K562 (cell line): ENCODE data around the gene PTGER3. TPM values are rescaled to one million over a fixed set of nuclear protein-coding genes. Genes with fewer than 3 reads are reported as not detected.

Experiments used
- ATAC-seq: fragments of 200-7000 bp; cut with Tn5 transposase; 3 replicates; pipeline ENCODE4 v1.9.1; 2020; ENCODE audit warnings: moderate library complexity
- BruUV-seq: library from RNA; stranded (reverse); fragments of 400-500 nt; replicated peaks from 2 replicates; lab custom pipeline; 2021; lab: Mats Ljungman, UMichigan
- CTCF ChIA-PET: fragments of 300-600 bp; formaldehyde crosslinking; extraction: SDS; loops from one replicate; lab custom pipeline; 2021; ENCODE audit warnings: low intra/inter-chr PET ratio; lab: Yijun Ruan, JAX
- POLR2A ChIA-PET: fragments of 300-600, 350-650 bp; sonication (Branson Sonifier 250); formaldehyde crosslinking; extraction: SDS; loops from one replicate; lab custom pipeline; 2021; ENCODE audit warnings: antibody characterized with exemption, inconsistent platforms; lab: Yijun Ruan, JAX
- DNase-seq, 4 experiments: peaks; one replicate each; pipeline versions ENCODE4 v3.0.0 to v3.0.0-alpha.2; 2011 to 2018; ENCODE audit warnings: low spot score in 3 of 4, mixed read lengths in 3 of 4; ENCODE audit errors: extremely low read depth in 1 of 4
- FAIRE-seq: peaks from 2 replicates; lab custom pipeline; 2011; peaks lifted over from hg19 to GRCh38; lab: Jason Lieb, UNC
- H2AFZ ChIP-seq: 2 replicates; pipeline ENCODE4 v1.6.0; 2011; ENCODE audit warnings: low read depth, low read length, control low read depth, inconsistent platforms
- H3K27ac ChIP-seq: fragments of 200-600 bp; 3 replicates; pipeline ENCODE4 v1.8.0; 2011; ENCODE audit warnings: low read depth, mild to moderate bottlenecking, control low read depth, inconsistent platforms, low read length, moderate library complexity, mixed read lengths; ENCODE audit errors: extremely low read depth
- H3K27me3 ChIP-seq, 2 experiments: fragments of 300-600 bp in 1 of 2; 2 replicates in 1 of 2; 3 replicates in 1 of 2; pipeline versions ENCODE4 v1.6.0 to v1.8.0; 2011; ENCODE audit warnings: inconsistent platforms in 2 of 2, low read length in 2 of 2, mild to moderate bottlenecking in 1 of 2, mixed read lengths in 1 of 2, moderate library complexity in 1 of 2; ENCODE audit not compliant: control insufficient read depth in 2 of 2, insufficient read depth in 2 of 2
- H3K36me3 ChIP-seq: fragments of 300-600 bp; 3 replicates; pipeline ENCODE4 v1.8.0; 2011; ENCODE audit warnings: mild to moderate bottlenecking, low read length, inconsistent platforms; ENCODE audit not compliant: control insufficient read depth, insufficient read depth
- H3K4me1 ChIP-seq, 2 experiments: fragments of 200-600 bp in 1 of 2; replicated peaks in 1 of 2; 2 replicates in 1 of 2; 3 replicates in 1 of 2; pipeline versions ENCODE4 v1.5.1 to v1.8.0; 2011; ENCODE audit warnings: inconsistent platforms in 2 of 2, low read length in 2 of 2, mild to moderate bottlenecking in 1 of 2, mixed read lengths in 1 of 2, moderate library complexity in 1 of 2; ENCODE audit not compliant: control insufficient read depth in 2 of 2, insufficient read depth in 2 of 2
- H3K4me2 ChIP-seq: 2 replicates; pipeline ENCODE4 v1.6.1; 2011; ENCODE audit warnings: low read length, control low read depth, inconsistent platforms, mixed read lengths; ENCODE audit not compliant: insufficient read depth
- H3K4me3 ChIP-seq: fragments of 200-600 bp; sonication (generic), shearing (Covaris generic); 2 replicates; pipeline ENCODE4 v1.5.1; 2016; ENCODE audit warnings: control low read depth, inconsistent platforms
- H3K79me2 ChIP-seq: fragments of 200-600 bp; 3 replicates; pipeline ENCODE4 v1.8.0; 2011; ENCODE audit warnings: low read length, inconsistent platforms; ENCODE audit not compliant: control insufficient read depth, insufficient read depth
- H3K9ac ChIP-seq, 2 experiments: 2 replicates each; pipeline versions ENCODE4 v1.6.0 to v1.6.1; 2011; ENCODE audit warnings: low read depth in 2 of 2, low read length in 2 of 2, control low read depth in 1 of 2, inconsistent platforms in 1 of 2, mild to moderate bottlenecking in 1 of 2, mixed read lengths in 1 of 2; ENCODE audit not compliant: insufficient read depth in 1 of 2
- H3K9me1 ChIP-seq: one replicate; pipeline ENCODE4 v1.6.0; 2011; ENCODE audit warnings: inconsistent platforms, mild to moderate bottlenecking, low read length, moderate library complexity; ENCODE audit not compliant: control insufficient read depth, insufficient read depth
- H3K9me3 ChIP-seq: replicated peaks from 2 replicates; pipeline ENCODE4 v1.5.1; 2011; ENCODE audit warnings: low read depth, low read length, inconsistent platforms; ENCODE audit not compliant: control insufficient read depth, insufficient read depth
- H4K20me1 ChIP-seq: replicated peaks from 2 replicates; pipeline ENCODE4 v1.6.1; 2011; ENCODE audit warnings: low read length, inconsistent platforms, mixed read lengths; ENCODE audit not compliant: control insufficient read depth, insufficient read depth
- AFF4 ChIP-seq: sonication (generic); formaldehyde crosslinking; IDR thresholded peaks from 2 replicates; pipeline ENCODE4 v1.8.0; 2023; ENCODE audit warnings: mild to moderate bottlenecking, missing genetic modification reagents
- ATF3 ChIP-seq, 2 experiments: fragments of 450-650 bp in 1 of 2; sonication (generic) in 1 of 2; formaldehyde crosslinking in 1 of 2; IDR thresholded peaks in 1 of 2; conservative IDR thresholded peaks in 1 of 2; 2 replicates each; pipeline versions ENCODE4 v1.6.1 to v1.8.1; 2016 to 2023; ENCODE audit warnings: mild to moderate bottlenecking in 2 of 2, moderate library complexity in 2 of 2, inconsistent platforms in 1 of 2, missing genetic modification reagents in 1 of 2
- CEBPG ChIP-seq, 3 experiments: fragments of 200-800 bp in 1 of 3; sonication (Bioruptor generic) in 1 of 3; sonication (generic) in 1 of 3; formaldehyde crosslinking in 1 of 3; IDR thresholded peaks in 2 of 3; conservative IDR thresholded peaks in 1 of 3; 2 replicates each; pipeline versions ENCODE4 v1.6.1 to v1.8.0; 2016 to 2022; ENCODE audit warnings: missing compliant biosample characterization in 2 of 3, missing genetic modification characterization in 2 of 3, mild to moderate bottlenecking in 1 of 3, missing genetic modification reagents in 1 of 3
- MAFF ChIP-seq: IDR thresholded peaks from 2 replicates; pipeline ENCODE4 v1.6.1; 2012; ENCODE audit warnings: low read length, improper control_type of control experiment
- MAFG ChIP-seq: fragments of 450-650 bp; conservative IDR thresholded peaks from 2 replicates; pipeline ENCODE4 v1.6.1; 2016; ENCODE audit warnings: missing genetic modification characterization, missing compliant biosample characterization
- MNT ChIP-seq, 2 experiments: fragments of 450-650 bp; conservative IDR thresholded peaks; 2 replicates each; pipeline ENCODE4 v1.6.1; 2017; ENCODE audit warnings: mild to moderate bottlenecking in 2 of 2, moderate library complexity in 2 of 2
- NFXL1 ChIP-seq: fragments of 450-650 bp; formaldehyde crosslinking; IDR thresholded peaks from 2 replicates; pipeline ENCODE4 v1.4.0; 2021; ENCODE audit warnings: mild to moderate bottlenecking
- RBFOX2 ChIP-seq: fragments of 200-400 bp; formaldehyde crosslinking; IDR thresholded peaks from 2 replicates; pipeline ENCODE4 v1.6.1; 2017; ENCODE audit warnings: low read depth, mild to moderate bottlenecking, low read length, moderate library complexity
- VEZF1 ChIP-seq: fragments of 200-800 bp; sonication (Bioruptor generic); IDR thresholded peaks from 2 replicates; pipeline ENCODE4 v1.6.1; 2017; ENCODE audit warnings: missing genetic modification characterization, missing compliant biosample characterization
- ZKSCAN8 ChIP-seq: fragments of 200-800 bp; sonication (Bioruptor generic); IDR thresholded peaks from 2 replicates; pipeline ENCODE4 v1.6.1; 2016; ENCODE audit warnings: missing genetic modification characterization, missing compliant biosample characterization
- ZNF76 ChIP-seq: fragments of 250-450 bp; sonication (Bioruptor Pico); IDR thresholded peaks from 2 replicates; pipeline ENCODE4 v1.4.0; 2020; ENCODE audit warnings: mild to moderate bottlenecking, moderate library complexity, borderline replicate concordance
- WGBS: fragments of 100-300 bp; shearing (Covaris generic); methylation state at CpG from one replicate; pipeline ENCODE4 v1.1.6; 2016; ENCODE audit warnings: low coverage, mixed read lengths; ENCODE audit not compliant: insufficient coverage; ENCODE audit errors: missing lambda C conversion rate; 5-methylcytosine and 5-hydroxymethylcytosine counted together
- in situ Hi-C: fragments of 300-500 bp; cut with MboI; formaldehyde crosslinking; loops from 4 replicates; pipeline ENCODE4 v1.15.0; 2018; ENCODE audit warnings: inconsistent platforms, mixed read lengths
- intact Hi-C: fragments of 100-400 bp; cut with micrococcal nuclease; formaldehyde crosslinking; loops from 2 replicates; pipeline ENCODE4 v1.14.2; 2022
- polyA plus RNA-seq, 8 experiments: library from polyadenylated mRNA; depleted of rRNA in 4 of 8; stranded (reverse) in 5 of 8; unstranded in 3 of 8; fragments of >200 nt; fragmentation: Nextera tagmentation in 2 of 8; fragmentation: Illumina TruSeq in 1 of 8; extraction: Ambion mirVana in 2 of 8; extraction: Trizol in 1 of 8; gene quantifications; 2 replicates each; pipeline versions ENCODE4 v1.2.1 to v1.2.3, GENCODE V29; 2011 to 2014; ENCODE audit warnings: inconsistent platforms in 1 of 8, missing spikeins in 1 of 8
- total RNA-seq, 7 experiments: library from RNA; depleted of rRNA in 6 of 7; stranded (reverse); fragments of >200 nt in 6 of 7; fragmentation: Illumina TruSeq in 2 of 7; extraction: Trizol in 2 of 7; gene quantifications; 2 replicates each; pipeline versions ENCODE4 v1.2.1 to v1.2.3, GENCODE V29; 2011 to 2021; ENCODE audit warnings: low replicate concordance in 1 of 7

Gene PTGER3
- total and polyA plus RNA-seq, 9 of the 15 experiments (the other 6 are each of a cell fraction or from before 2014, with no cell fraction given): 3.8 to 28.5 (median 14.2) TPM

GRCh38 chr1:70979313-70979712 is 68.3 kb downstream of the PTGER3 start (continued):
- TF ChIP-seq NFXL1 (no peak), MAFF (peak; percentile 82), AFF4 (CRISPR knock-in tag) (no peak), MAFG (peak; percentile 86)

GRCh38 chr1:70978623-70979022 is 69.0 kb downstream of the PTGER3 start:
- BruUV-seq: no TSS peak
- Histone ChIP-seq H3K36me3 (no peaks in the 10 kb centered on the region; the same call in 2 of the 3 replicates), H3K4me3 (no peak overlapping the region), H3K4me2 (no peak overlapping the region), H3K27me3 (no peaks in the 10 kb centered on the region), H2AFZ (no peak overlapping the region), H3K79me2 (no peaks in the 10 kb centered on the region; the same call in 2 of the 3 replicates), H3K4me1 (no peaks in the 10 kb centered on the region; a peak in 2 of 5 replicates), H3K9me1 (no peaks in the 10 kb centered on the region), H3K27ac (no peak overlapping the region), H4K20me1 (no peaks in the 10 kb centered on the region), H3K9ac (no peak overlapping the region), H3K9me3 (no peaks in the 10 kb centered on the region)
- in situ Hi-C loops (no loop called here), intact Hi-C loops (no loop called here)
- ChIA-PET CTCF (no interaction called here), POLR2A (no interaction called here)
- WGBS: 46% methylated on average over 1 of the region's 1 CpG
- ATAC-seq: no peak
- no peak for FAIRE-seq
- no peak for DNase-seq
- TF ChIP-seq ATF3 (IDR thresholded peaks at IDR 0.05) (peak; percentile 39; the same call in 1 of the 2 replicates), ATF3 (CRISPR knock-in tag; conservative IDR thresholded peaks at IDR 0.05) (no peak), ZNF76 (CRISPR knock-in tag) (no peak), MNT (conservative IDR thresholded peaks at IDR 0.05) (no peak), RBFOX2 (no peak), ZKSCAN8 (CRISPR knock-in tag) (no peak), VEZF1 (CRISPR knock-in tag) (no peak), CEBPG (CRISPR knock-in tag; IDR thresholded peaks at IDR 0.05) (no peak), CEBPG (tag; conservative IDR thresholded peaks at IDR 0.05 in 1 of 2, IDR thresholded peaks at IDR 0.05 in 1 of 2) (peak; percentile 40 to 52; a peak in 2 of 4 replicates)
